HG03565 (cell line): ENCODE data around the gene CCDC182.

Experiments used
- ATAC-seq: cut with Tn5 transposase; IDR thresholded peaks from one replicate; pipeline ENCODE4 v1.9.1; 2021; ENCODE audit warnings: mild to moderate bottlenecking, moderate library complexity; ENCODE audit not compliant: unreplicated experiment

CCDC182 gene

DNA sequence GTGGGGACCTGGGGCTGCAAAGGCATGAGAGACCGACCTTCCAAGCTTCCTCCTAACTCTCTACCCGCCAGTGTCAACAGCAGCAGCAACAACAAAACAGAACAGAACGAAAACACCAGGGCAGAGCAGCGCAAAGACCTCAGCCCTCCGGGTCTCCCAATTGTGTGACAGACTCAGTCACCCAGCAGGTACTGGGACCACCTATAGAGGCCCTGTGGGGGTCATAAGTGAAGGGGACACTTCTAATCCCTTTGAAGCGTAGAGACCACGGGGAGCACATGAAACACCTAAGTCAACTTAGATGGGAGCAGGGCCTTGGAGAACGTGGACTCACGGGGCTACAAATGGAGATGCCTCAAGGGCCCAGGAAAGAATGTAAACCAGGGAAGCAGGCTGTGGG is 12.6 kb upstream of the CCDC182 start:
- no peak for ATAC-seq

- no peak for ATAC-seq
Observed at GRCh38 chr17:57756951-57757350, 11.9 kb upstream of the CCDC182 start.

DNA sequence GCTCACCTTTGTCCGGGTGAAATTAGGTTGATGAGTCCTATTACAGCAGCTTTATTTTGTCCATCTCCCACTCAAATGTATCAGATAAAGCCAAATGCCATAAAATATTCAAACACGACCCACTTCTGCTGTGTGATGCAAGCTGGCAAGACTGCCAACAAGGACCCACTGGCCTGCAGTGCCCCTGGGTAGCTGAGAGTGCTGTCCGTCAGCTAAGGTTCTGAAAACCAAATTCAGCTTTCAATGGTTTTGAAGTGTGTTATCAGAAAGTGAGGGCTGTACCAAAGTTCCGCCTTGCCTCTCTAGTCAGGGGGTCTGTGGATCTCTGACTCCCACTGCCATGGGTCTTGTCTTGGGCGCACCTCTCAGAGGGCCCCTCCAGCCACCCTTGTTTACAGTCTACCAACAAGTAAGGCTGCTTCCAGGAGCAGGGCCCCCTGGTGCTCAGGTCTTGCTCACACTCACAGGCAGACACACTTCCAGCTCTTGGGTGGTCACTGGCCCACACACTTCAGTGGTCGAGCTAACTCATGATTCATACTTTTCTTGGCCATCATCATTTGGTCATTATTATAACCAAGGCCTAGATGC is 10.5 kb upstream of the CCDC182 start:
- no peak for ATAC-seq

DNA sequence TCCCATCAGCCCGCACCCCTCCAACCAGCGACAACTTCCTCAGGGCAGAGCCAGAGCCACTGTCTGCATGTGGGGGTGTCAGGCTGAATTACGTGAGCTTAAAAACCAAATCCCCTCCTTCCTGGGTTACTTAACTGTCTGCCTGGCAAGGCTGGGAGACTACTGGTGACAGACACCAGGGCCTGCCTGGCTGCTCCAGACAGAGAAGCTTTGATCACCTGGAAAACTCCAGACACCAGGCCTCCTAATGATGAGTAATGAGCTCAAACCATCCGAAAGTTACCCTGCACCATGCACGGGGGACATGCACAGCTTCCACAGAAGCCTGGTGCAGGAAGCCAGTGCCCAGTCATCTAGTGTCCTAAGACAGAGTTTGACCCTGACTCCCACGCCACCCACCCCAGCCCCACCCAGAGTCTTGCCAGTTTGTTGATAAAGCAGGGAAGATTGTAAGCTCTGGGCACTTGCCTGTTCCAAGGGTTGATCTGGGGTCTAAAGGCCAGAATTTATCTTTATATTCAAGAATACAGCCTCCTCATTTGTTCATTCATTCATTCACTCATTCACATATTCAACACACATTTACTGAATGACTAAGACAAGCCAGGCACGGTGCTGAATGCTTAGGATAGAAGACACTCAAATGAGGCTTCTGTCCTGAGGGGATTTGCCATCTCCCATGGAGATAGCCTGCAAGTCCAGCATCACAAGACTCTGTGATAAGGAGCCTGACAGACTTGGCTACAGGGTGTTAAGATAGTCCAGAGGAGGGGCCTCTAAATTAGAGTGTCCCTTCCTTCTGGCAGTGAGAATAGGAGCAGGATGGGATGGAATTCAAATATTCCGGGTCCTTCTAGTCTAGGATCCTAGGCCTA is 7.2 kb upstream of the CCDC182 start:
- ATAC-seq = no peak

GRCh38 chr17:57751348-57751971 is 6.4 kb upstream of the CCDC182 start:
- ATAC-seq = no peak

- no peak for ATAC-seq
Observed at GRCh38 chr17:57750895-57751294, 5.8 kb upstream of the CCDC182 start.

- no peak for ATAC-seq
Observed at GRCh38 chr17:57750109-57750871, 5.2 kb upstream of the CCDC182 start.

GRCh38 chr17:57749701-57750100 is 4.6 kb upstream of the CCDC182 start:
- ATAC-seq = no peak

GRCh38 chr17:57747221-57748017 is 2.3 kb upstream of the CCDC182 start:
- no peak for ATAC-seq

GRCh38 chr17:57746221-57746620 is 1.1 kb upstream of the CCDC182 start:
- no peak for ATAC-seq

DNA sequence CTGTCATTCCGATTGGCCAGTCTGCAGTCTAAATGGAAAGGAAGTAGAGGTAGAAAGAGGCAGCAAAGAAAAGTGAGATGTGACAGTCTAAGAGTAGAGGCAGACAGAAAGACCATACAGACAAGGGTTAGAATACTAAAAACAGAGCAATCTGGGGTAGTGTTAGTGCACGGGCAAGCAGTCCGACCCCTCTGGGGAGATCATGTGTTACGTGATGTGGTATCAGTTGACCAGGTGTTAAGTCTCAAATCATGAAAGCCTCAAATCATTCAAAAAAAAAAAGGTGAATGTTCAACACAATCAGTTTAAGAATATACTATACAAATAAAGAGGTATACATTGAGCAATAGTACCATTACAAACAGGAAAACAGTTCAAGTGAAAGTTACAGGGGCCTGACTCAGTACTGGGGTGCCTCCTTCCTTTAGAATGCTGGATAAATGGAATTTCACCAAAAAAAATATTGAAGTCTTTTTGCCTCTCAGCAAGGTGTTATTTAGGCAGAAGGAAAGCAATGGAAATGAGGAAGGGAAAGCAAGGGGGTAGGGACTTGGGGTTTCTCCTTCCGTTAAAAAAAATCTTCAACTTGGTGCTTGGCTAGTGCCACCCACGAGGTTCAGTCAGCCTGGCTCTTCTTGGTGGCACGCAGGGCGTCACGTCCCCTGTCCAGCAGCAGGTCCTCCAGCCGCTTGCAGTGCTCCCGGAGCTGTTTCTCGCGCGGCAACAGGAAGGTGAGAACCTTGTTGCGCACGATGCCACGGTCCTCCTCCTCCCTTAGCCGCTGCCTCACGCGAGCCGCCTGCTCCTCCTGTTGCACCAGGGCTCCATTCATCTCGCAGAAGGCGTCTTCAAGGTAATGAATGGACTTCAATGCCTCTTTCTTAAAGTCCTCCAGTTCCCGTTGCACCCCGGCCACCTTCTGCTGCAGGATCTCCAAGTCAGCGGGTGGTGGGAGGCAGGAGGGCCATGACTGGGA is 616 bp downstream of the CCDC182 start:
- no peak for ATAC-seq

DNA sequence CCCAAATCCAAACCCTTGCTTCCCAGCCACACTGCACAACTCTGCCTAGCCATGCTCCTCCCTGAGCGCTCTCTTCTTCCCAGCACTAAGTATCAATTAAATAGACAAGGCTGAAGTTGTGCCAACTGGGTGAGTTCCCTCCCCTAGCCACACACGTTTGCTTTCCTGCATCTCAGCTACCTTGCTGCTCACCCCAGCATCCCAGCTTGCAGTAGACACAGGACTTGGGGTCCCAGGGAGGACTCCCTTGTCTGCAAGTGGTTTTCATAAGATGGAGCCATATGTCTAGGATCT is 4.9 kb downstream of the CCDC182 start:
- ATAC-seq = no peak

- ATAC-seq = peak; percentile 40
Observed at GRCh38 chr17:57739402-57740234, 5.5 kb downstream of the CCDC182 start.

GRCh38 chr17:57737450-57737849 is 7.6 kb downstream of the CCDC182 start:
- ATAC-seq = no peak

- no peak for ATAC-seq
Observed at GRCh38 chr17:57735707-57736106, 9.4 kb downstream of the CCDC182 start.

DNA sequence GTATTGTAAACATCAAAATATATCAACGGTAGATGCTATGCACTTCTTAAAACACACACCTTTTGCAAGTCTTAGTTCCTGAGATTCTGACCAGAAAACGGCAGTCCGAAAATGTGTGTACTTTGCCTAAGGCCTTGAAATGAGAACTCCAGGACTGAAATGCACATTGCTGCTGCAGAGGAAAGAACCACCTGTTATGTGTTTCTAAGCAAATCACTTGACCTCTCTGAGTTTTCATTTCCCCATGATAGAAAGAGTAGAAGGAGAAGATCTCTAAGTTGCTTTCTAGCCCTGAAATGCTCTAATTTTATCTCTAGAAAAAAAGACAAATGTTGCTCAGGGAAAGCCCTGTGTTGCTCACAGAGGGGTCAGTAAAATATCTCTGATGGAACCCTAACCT is 9.9 kb downstream of the CCDC182 start:
- no peak for ATAC-seq

DNA sequence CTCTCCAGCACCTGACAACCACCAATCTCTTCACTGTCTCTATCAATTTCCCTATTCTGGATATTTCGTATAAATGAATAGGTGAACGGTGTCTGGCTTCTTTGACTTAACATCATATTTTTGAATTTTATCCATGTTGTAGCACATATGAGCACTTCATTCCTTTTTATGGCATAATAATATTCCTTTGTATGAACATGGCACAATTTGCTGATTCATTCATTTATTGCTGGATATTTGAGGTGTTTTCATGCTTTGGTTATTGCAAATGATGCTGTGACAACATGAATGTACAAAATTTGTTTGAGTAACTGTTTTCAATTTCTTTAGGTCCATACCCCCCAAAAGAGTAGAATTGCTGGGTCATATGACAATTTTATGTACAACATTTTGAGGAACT is 12.0 kb downstream of the CCDC182 start:
- ATAC-seq = no peak

DNA sequence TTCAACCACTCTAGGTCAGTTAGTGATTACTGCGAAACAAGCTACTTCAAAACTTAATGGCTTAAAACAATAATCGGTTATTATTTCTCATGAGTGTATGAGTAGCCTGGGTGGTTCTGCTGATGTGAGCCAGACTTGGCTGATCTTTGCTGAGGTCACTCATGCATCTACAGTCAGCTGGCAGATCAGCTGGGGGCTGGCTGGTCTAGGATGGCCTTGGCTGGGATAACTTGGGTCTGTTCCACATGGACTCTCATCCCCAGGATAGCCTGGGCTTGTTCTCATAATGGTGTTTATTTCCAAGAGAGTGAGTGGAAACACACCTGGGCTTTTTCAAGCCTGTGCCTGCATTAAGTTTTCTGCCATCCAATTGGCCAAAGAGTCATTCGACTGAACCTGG is 13.0 kb downstream of the CCDC182 start:
- no peak for ATAC-seq
